GM21423 (cell line): ENCODE data around the gene DEFB108B.
"Not testable (repeated sequence)": the region's sequence is repeated elsewhere in the genome, so short reads cannot be mapped to it uniquely, and the experiment has no call there.

Experiments
- ATAC-seq: cut with Tn5 transposase; IDR thresholded peaks from one replicate; pipeline ENCODE4 v1.9.1; 2021; ENCODE audit warnings: mild to moderate bottlenecking, moderate library complexity; ENCODE audit not compliant: unreplicated experiment

The DEFB108B gene

GRCh38 chr11:71813481-71814355 lies 19.3 kb upstream of the DEFB108B start:
- ATAC-seq, result not testable (repeated sequence)

GRCh38 chr11:71821539-71821938 lies 11.5 kb upstream of the DEFB108B start:
- not testable (repeated sequence) for ATAC-seq

GRCh38 chr11:71829247-71829646 lies 3.8 kb upstream of the DEFB108B start:
- not testable (repeated sequence) for ATAC-seq

GRCh38 chr11:71829686-71830085 lies 3.3 kb upstream of the DEFB108B start:
- not testable (repeated sequence) for ATAC-seq

- ATAC-seq, result not testable (repeated sequence)
Measured at GRCh38 chr11:71842720-71843119, 9.7 kb downstream of the DEFB108B start.

GRCh38 chr11:71843355-71843754 lies 10.4 kb downstream of the DEFB108B start:
- ATAC-seq, result not testable (repeated sequence)

GRCh38 chr11:71843858-71844257 lies 10.9 kb downstream of the DEFB108B start:
- no peak for ATAC-seq

GRCh38 chr11:71853895-71854294 lies 20.9 kb downstream of the DEFB108B start:
- ATAC-seq, result not testable (repeated sequence)

GRCh38 chr11:71855880-71856279 lies 22.9 kb downstream of the DEFB108B start:
- ATAC-seq, result not testable (repeated sequence)

GRCh38 chr11:71860835-71861234 lies 27.8 kb downstream of the DEFB108B start:
- not testable (repeated sequence) for ATAC-seq

GRCh38 chr11:71863978-71864627 lies 31.1 kb downstream of the DEFB108B start:
- not testable (repeated sequence) for ATAC-seq

- ATAC-seq, result not testable (repeated sequence)
Measured at GRCh38 chr11:71867209-71867608, 34.2 kb downstream of the DEFB108B start.

- ATAC-seq, result not testable (repeated sequence)
Measured at GRCh38 chr11:71869931-71870330, 36.9 kb downstream of the DEFB108B start.

GRCh38 chr11:71870661-71871060 lies 37.7 kb downstream of the DEFB108B start:
- ATAC-seq, result not testable (repeated sequence)

- not testable (repeated sequence) for ATAC-seq
Measured at GRCh38 chr11:71876262-71876661, 43.3 kb downstream of the DEFB108B start.

- ATAC-seq, result not testable (repeated sequence)
Measured at GRCh38 chr11:71878059-71878458, 45.1 kb downstream of the DEFB108B start, which contains the start of gene DEFB131B. Gene DEFB131B, plus strand, starts transcription at chr11:71878453. Its CDS starts 0 bp downstream, at chr11:71878453.

GRCh38 chr11:71885806-71886205 lies 52.8 kb downstream of the DEFB108B start:
- ATAC-seq, result not testable (repeated sequence)
